AG08395 (cell line): ENCODE data around the gene FNIP2.
"Not testable (repeated sequence)": the region's sequence is repeated elsewhere in the genome, so short reads cannot be mapped to it uniquely, and the experiment has no call there.

Experiments
- DNase-seq: peaks from one replicate; pipeline ENCODE4 v3.0.0; 2012; ENCODE audit warnings: mixed read lengths, low spot score

FNIP2 gene

GRCh38 chr4:158793430-158793829 lies 24.6 kb downstream of the FNIP2 start:
- DNase-seq, result not testable (repeated sequence)

DNA sequence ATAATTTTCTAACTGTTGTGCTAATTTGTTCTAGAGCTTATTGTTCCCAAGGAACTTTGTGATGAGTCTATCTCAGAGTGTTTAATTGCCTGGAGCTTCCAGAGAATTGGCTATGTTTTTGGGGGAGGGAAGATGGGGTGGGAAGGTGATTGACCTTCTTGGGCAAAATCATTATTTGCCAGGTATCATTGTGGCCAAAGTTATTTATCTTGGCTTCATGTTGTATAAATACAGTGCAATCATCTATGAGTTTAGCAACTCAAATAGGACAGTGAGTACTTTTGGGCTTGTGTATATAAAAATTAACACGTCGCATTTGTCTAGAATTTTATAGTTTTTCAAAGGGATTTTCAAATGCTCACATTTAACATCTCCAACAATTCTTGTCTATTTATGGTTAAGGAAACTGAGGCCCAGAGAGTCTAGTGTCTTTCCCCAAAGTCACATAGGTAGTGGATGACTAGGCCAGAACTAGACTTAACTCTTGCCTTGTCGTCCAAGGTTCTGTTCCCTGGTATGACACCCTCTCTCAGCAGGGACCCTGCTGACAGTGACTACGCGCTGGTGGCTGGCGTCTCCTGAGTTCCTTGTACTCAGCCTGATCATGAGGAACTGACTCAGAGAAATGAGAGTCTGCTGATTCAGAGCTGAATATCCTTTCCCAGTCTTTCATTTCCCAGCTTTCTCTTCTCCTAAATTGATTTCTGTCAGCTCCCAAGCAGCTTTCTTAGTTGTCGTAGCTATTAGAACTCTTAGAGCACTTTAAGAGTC lies 27.7 kb downstream of the FNIP2 start:
- peak; percentile 58 for DNase-seq

- DNase-seq, result no peak
Measured at GRCh38 chr4:158798062-158798461, 29.2 kb downstream of the FNIP2 start.

DNA sequence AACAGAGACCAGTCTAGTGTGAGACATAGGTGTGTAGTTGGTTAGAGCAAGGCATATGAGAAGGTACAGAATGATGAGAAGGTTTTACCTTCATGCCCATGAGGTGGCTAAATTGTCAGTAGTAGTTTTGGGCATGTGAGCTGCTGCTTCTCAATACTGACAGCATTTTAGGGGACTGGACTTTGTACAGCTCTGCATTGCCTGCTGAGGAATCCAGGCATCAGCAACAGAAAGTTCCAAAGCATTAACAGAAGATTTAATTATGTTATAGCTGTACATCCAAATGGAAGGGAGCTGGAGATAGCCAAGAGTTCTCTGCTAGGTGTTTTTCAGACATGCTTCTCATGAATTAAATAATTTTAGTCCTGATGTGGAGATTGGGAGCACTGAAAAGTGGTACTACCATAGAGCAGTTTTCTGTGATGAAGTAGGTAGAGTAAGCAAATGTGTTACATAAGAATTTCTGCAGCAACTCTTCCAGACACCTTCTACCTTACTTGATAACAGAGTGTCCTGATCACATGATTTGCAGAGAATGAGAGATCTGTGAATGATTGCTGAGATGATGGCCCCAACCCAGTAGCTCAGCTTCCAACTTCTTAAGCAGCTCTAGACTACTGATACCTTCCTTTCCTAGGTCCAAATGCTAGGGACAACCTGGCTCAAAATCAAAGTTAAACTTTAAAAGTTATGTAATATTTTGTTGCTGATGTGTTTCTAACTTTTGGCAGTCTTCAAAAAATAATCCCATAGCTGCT lies 30.4 kb downstream of the FNIP2 start:
- DNase-seq, result no peak

DNA sequence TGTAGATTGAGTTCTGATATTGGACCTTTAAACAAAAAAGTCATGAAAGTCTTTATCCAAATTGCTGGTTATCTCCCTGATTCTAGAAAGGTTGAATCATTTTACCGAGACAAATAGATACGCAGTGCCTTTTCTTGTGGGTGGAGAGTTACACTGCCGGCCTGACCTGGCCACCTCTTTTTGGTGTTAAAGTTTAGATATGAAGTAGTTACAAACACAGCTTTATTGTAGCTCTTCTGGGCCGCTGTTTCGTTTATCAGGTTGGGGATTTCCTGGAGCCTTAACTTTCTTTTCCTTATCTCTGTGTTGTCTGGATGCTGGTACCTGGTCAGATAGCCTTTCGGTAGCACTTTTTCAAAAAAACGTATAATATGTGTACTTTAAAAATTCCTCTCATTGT lies 31.0 kb downstream of the FNIP2 start:
- DNase-seq, result no peak

DNA sequence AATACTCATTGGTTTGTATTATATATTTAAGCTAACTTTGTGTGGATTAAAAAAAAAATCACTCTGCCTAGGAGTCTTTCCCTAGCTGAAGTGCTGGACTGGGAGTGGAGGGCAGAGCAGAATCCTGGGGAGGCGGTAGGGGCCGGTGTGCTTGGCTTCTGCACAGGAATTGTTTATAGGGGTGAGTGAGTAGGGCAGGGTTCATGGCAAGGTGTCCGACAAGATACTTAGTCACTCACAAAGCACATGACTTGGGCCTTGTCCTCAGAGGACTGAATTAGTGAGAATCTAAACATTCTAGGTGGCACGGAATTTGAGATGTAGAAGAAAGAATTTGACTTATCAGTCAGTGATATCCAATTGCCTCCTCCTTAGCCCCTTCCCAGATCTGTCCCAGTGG lies 32.2 kb downstream of the FNIP2 start:
- no peak for DNase-seq

DNA sequence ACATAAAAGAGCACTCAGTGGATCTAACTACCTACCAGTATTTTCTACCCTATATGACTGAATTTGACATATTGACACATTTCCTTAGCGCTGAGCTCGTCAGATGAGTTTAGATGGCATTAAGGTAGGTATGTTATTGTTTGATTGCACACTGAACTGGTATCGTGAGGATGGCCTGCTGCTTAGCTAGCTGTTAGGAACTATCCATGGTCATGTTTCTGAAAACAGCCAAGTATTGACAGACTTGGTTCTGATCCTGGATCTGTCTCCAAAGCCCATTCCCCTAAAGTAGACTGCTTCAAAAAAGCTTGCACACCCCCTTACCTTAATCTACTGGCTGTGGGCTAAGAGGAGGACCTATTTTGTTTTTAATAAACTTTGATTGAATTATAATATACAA lies 32.9 kb downstream of the FNIP2 start:
- no peak for DNase-seq

DNA sequence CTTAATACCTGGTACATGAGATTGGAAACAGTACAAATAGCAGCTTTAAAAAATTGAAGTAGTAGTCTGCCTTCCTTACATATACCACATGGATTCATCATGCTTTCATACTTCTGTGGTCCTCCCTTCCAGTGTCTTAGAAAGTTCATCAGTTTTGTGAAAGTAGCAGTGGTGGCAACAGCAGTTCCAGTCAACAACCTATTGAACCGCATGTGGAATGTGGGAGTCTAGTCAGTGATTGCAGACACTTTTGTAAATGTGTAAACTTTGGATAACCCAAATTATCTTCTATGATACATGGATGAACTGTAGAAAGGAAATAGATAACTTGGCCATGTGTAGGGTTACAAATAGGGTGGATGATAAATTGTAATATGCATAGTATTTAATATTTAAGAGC lies 34.1 kb downstream of the FNIP2 start:
- no peak for DNase-seq

DNA sequence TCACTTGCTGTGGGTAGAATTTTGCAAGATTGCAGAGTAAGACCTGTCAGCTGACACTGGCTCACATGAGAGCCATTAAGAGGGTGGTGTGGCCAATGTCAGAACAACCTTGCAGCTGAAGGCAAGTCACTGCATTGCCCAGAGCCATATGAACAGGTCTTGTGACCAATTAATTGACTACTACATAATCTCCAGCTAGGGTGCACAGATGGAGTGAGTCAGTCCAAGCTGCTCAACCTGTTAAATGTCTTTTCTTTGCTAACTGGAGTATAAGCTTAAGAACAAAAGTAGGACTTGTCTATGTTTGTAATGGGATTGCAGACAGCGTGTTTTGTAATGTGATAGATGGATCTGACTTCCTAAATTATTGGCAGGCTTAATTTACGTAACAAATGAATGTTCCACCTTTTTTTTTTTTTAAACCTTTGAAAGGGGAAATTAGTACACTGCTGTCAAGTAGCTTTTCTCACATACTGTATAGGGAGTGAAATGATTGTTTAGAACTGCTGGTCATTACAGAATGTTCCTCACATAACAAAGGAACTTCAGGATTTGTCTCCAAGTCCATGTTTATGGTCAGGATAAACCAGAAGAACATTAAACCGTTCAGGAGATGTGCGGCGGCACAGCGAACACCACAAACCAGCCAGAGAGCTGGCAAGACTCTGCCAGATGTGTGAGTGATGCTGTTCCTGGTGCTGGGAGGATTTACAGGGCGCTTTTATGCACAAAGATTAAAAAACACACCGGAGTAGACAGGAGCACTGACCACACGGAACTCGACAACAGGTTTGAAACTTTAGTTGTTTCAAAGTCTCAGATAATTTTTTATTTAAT lies 37.0 kb downstream of the FNIP2 start:
- no peak for DNase-seq

DNA sequence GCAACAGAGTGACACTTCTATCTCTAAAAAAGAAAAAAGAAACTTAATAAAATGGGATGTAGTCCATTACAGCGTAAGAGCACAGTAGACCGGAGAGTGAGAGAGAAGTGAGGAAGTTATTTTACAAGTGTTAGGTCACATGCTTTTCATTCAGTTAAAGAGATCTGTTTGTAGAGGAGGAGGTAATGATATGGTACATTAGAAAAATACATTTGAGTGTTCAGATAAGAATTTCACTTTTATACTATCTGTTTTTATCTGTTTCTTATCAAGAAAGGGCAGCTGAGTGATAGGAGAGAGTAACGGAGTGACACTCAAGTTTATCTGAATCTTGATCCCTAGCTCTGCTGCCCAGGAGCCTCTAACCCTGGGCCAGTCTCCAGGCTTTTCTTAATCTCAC lies 38.9 kb downstream of the FNIP2 start:
- DNase-seq, result no peak

DNA sequence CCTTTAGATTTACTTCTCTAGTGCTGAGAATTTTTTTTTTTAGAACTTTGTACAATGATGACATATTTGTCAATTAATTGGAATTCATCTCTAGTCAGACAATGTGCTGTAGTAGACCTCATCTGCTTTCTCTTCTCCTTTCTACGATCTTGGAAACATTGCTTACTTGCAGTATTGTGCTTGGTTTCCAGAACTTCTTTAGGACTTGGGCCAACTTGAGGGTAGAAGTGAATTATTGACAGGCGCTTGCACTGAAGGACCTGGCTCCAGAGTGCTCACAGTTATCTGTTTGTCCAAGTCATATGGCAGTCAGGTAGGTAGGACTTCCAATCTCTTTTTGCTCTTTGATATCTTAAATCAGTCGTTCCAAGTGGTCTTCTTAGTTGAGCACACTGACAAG lies 39.6 kb downstream of the FNIP2 start:
- DNase-seq, result no peak

DNA sequence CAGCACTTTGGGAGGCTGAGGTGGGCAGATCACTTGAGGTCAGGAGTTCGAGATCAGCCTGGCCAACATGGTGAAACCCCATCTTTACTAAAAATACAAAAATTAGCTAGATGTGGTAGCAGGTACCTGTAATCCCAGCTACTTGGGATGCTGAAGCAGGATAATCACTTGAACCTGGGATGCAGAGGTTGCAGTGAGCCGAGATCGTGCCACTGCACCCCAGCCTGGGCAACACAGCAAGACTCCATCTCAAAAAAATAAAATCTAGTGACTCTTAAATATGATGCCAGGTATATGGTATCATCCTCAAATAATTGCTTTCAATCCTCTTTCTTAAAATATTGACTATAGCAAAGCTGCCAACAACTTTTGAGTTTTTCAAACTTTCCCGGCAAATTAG lies 40.4 kb downstream of the FNIP2 start:
- DNase-seq, result not testable (repeated sequence)

DNA sequence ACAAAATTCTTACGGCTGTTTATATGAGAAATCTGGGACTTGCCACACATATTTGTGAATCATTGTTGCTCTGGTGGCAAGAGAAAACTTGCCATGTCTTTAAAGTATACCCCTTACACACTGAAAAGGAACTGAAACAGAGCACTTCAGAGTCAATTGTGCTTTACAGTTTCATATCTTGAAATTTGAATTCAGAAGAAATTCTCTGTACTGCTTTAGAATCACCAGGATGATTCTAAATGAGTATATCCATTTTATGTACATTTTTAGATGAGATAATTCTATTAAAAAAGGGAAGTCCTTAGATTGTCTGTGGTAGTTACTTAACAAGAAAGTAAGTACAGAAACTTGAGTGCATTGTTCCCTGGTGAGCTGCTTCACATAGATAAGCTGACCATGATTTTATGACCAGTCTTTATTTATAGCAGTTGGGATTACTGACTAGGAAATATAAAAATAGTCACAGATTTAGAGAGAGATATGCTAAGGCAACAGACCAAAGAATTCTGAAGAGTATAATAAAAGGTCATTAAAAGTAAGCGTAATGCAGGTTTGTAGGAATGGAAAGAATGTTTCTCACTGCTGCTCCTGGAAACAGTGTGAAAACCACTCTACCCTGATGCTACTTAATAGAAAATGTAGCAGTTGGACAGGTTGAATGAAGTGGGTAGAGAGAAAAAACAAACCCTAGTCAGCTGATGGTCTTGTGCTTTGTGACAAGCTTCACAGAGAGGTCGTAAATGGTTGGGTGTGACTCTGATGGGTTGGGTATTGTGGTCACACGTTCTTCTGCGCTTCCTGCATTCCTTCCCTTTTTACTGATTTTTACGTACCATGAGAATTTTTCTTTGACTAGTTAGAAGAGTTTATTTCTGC lies 41.0 kb downstream of the FNIP2 start:
- peak; percentile 66 for DNase-seq

- DNase-seq, result peak; percentile 94
Measured at GRCh38 chr4:158810487-158811215, 41.8 kb downstream of the FNIP2 start.

GRCh38 chr4:158811216-158811540 lies 42.4 kb downstream of the FNIP2 start:
- no peak for DNase-seq

DNA sequence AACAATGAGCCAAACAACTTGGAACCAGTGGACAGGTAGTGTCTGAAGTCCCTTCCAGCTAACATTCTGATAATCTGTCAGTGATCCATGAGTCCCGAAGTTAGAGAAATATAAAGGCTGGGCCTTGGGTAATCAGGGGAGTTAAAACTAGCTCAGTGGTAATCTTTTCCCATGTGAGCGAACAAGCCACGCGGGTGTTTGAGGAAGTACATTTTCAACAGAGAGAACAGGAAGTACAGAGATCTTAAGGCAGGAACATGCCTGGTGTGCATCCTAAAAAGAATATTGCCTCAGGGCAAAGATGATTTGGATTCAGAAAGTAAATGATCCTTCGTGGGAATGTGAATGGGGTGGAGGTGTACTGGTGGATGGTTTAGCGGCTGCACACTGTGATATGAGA lies 42.9 kb downstream of the FNIP2 start:
- DNase-seq, result no peak

GRCh38 chr4:158812133-158812532 lies 43.3 kb downstream of the FNIP2 start:
- DNase-seq, result no peak

DNA sequence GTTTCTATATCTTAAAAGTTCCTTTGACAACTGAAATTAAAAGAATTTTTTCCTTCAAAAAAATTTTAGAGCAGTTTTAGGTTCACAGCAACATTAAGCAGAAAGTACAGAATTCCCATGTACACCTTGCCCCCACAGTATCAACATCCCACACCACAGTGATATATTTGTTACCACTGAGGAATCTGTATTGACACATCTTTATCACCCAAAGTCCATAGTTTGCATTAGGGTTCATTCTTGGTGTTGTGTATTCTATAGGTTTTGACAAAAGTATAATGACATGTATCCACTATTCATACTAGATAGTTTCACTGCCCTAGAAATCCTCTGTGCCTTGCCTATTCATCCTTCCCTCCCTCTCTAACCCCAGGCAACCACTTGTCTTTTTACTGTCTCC lies 43.7 kb downstream of the FNIP2 start:
- DNase-seq, result no peak

DNA sequence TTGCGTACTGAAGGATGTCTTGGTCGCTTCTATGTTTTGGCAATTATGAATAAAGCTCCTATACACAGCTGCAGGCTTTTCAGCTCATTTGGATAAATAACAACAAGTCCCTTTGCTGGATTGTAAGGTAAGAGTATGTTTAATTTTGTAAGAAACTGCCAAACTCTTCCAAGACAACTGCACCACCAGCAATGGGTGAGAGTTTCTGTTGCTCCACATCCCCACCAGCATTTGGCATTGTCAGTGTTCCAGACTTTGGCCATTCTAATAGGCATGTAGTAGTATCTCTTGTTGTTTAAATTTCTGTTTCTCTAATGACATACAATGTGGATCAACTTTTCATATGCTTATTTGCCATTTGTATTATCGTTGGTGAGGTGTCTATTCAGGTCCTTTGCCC lies 44.3 kb downstream of the FNIP2 start:
- DNase-seq, result no peak

DNA sequence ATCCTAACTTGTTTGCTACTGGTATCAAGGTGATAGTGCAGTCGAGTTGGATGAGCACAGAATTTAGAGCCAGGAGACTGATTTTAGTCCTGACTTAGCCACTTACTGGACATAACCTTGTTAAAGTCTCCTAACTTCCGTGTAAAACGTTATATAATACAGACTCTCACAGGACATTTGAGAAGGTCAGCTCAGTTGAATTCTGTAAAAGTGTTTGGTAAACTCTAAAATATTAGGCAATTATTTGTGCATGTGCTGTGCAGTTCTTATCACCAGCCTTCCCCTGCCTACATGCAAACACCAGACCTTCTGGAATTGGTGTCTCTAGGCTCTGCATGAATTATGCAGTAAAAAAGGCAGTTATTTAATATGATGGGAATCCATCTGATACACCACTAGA lies 45.4 kb downstream of the FNIP2 start:
- no peak for DNase-seq

- peak; percentile 35 for DNase-seq
Measured at GRCh38 chr4:158814636-158815330, 46.0 kb downstream of the FNIP2 start.
